Effector CD4-positive, alpha-beta T cell (primary cell): ENCODE measurements around the gene MINDY4.

ENCODE experiments used
- DNase-seq: peaks from one replicate; pipeline ENCODE4 v3.0.0-alpha.2; 2020

The MINDY4 gene

DNA sequence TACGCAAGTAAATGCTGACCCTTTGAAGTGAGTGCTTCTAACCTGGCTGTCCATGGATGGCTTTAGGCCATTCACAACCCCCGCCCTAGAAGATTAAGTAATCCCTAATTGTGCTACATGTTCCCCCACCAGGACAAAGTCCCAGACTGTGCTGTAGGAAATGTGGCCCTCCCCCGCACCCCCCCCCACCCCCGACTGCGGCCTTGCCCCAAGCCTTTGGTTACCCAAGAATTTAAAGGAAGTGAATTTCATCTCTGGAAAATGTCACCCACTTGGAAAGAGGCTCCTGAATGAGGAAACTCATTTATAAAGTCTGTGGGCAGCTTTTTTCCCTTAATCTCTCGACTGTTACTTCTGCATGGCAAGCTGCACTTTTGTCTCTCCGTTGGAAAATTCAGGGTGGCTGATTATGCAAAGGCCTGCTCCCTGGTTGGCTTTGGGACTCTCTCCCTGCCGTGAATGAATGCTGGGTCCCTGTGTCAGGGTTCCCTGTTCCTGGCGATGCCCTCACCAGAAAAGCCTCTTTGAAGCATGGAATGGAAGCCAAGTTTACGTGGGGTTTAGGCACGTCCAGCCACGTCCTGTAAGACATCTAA, 109.0 kb downstream of the MINDY4 start:
- DNase-seq = no peak

DNA sequence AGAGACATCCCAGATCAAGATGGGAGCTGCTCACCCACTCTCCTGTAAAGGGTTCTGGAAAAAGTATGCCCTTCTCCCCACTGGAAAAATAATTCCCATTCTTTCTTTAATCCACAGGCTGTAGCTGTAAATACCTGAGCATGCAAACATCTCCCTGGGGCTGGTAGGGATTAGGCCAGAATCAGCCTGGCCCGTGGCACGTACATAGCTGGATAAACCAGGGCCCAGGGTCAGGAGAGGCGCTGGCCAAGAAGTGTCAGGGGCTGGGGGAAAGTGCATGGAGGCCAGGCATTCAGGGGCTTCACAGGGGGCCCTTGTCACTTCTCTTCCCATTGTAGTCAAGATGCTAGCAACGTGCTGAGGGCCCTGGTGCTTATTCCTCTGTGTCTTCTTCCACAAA, 109.7 kb downstream of the MINDY4 start:
- no peak for DNase-seq

DNA sequence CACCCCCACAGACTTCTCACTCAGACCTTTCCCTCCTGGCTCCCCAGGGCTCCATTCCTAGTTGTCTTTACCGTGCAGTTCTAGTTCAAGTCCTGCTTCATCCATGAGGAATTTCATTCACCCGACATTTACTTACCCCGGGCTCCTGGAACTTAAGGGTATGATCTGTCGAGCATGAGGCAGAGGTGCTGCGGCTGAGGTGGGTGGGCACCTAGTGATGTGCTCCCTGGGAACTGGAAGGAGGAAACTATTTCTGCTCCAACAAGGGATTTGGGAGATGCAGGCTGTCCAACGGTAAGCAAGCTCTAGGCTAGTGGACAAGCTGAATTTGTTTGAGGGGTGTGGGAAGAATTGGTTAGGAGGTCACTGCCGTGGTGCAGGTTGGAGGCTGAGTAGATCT, 110.2 kb downstream of the MINDY4 start:
- no peak for DNase-seq

DNA sequence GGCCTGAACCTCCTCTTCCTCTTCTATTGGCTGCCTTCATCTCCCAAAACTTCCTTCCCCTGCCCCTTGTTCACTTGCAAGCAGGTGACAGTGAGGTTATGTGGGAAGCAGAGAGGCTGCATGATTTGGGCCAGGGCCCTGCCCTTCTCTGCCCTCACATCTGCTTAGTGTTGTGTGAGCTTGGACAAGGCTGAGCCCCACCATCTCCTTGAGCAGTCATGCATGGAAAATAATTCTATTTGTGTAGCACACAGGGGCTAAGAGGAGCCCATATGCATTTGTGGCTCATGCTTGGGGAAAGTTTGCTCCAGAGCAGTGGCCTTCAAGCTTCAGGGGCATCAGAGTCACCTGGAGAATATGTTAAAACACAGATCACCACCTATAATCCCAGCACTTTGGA, 113.7 kb downstream of the MINDY4 start:
- DNase-seq = no peak

GRCh38 chr7:30886608-30887011, 115.4 kb downstream of the MINDY4 start:
- DNase-seq = no peak

- no peak for DNase-seq
Observed at GRCh38 chr7:30887464-30887872, 116.3 kb downstream of the MINDY4 start.

- DNase-seq = no peak
Observed at GRCh38 chr7:30888747-30889146, 117.5 kb downstream of the MINDY4 start.

- no peak for DNase-seq
Observed at GRCh38 chr7:30890226-30890625, 119.0 kb downstream of the MINDY4 start.

DNA sequence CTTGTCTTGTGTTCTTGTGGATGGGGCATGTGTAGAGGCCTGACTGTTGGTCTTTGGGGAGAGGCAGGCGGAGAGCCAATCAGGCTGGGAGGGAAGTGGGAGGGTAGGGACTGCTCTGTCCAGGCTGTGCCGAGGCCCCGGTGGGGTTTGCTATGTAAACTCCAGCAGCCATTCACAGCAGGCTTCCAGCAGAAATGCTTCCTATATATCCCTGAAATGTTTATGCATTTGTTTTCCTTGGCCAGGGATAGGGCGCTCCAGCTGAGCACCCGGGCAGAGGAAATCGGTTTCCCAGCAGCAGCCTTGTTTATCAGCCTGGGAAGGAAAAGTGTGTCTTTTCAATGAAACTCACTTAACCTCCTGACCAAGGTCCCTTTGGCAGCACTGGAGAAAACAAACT, 122.1 kb downstream of the MINDY4 start:
- no peak for DNase-seq

GRCh38 chr7:30894009-30894408, 122.8 kb downstream of the MINDY4 start:
- no peak for DNase-seq

- no peak for DNase-seq
Observed at GRCh38 chr7:30894866-30895605, 123.8 kb downstream of the MINDY4 start.

GRCh38 chr7:30896036-30896435, 124.8 kb downstream of the MINDY4 start:
- DNase-seq = no peak

GRCh38 chr7:30896783-30897637, 125.8 kb downstream of the MINDY4 start:
- DNase-seq = no peak

DNA sequence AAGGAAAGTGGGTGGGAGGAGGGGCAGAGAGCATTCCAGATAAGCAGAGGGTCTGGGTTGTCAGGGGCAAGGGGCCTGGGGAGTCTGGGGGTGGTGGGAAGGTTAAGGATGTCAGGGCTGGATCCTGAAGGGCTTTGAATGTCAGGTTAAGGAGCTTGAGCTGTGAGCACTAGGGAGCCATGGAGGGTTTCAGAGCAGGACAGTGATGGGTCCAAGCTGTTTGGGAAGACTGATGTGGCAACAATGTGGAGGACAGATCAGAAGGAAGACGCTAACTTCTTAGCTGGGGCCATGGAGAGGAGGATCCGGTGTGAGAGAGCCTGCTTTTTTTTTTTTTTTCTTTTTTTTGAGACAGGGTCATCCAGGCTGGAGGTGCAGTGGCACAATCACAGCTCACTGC, 126.6 kb downstream of the MINDY4 start:
- no peak for DNase-seq

- DNase-seq = no peak
Observed at GRCh38 chr7:30898411-30898810, 127.2 kb downstream of the MINDY4 start.

- no peak for DNase-seq
Observed at GRCh38 chr7:30899066-30899465, 127.8 kb downstream of the MINDY4 start.

GRCh38 chr7:30899630-30900029, 128.4 kb downstream of the MINDY4 start:
- DNase-seq = no peak

GRCh38 chr7:30900053-30900452, 128.8 kb downstream of the MINDY4 start:
- DNase-seq = no peak

GRCh38 chr7:30900803-30901362, 129.7 kb downstream of the MINDY4 start:
- no peak for DNase-seq

DNA sequence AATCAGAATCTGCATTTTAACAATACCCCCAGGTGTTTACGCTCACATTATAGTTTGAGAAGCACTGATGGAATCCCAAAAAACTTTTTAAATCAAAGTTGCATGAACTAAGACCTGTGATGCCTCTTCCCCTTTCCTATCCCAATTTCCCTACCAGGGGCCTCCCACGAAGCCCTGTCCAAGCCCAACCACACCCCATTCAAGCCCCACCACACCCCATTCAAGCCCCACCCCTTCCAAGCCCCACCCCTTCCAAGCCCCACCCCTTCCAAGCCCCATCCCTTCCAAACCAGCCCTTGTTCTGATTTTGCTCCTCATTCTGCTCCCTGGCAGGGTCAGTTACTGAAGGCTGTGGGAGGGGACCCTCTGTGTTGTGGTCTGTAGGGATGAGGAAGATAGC, 130.6 kb downstream of the MINDY4 start:
- no peak for DNase-seq

- no peak for DNase-seq
Observed at GRCh38 chr7:30902466-30902865, 131.2 kb downstream of the MINDY4 start.

- no peak for DNase-seq
Observed at GRCh38 chr7:30903146-30903545, 131.9 kb downstream of the MINDY4 start.

DNA sequence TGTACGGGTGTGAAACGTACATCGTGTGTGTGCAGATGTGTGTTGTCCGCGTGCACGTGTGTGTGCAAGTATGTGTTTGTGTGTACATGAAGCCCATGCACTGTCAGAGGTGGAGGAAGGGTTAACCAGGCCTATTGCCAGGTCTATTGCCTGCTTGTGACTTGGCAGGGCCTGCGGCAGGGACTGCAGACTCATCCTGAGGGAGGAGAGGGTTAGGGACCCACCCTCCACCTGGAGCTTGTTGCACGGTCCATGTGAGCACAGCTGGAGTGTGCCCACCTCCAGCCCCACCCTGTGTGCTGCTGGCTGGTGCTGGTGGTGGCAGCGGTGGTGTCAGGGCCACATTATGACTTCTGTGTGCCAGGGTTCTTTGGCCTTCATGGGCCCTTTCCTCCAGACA, 133.3 kb downstream of the MINDY4 start:
- no peak for DNase-seq
